Ishikawa (cell line): Measurements from ENCODE around the gene GARNL3.

ENCODE experiments used
- CEBPB ChIP-seq: IDR thresholded peaks from 2 replicates; pipeline ENCODE4 v1.6.1; 2012
- CREB1 ChIP-seq: IDR thresholded peaks from 2 replicates; pipeline ENCODE4 v1.6.1; 2012; ENCODE audit warnings: low read depth
- EP300 ChIP-seq: IDR thresholded peaks from 2 replicates; pipeline ENCODE4 v1.6.1; 2012; ENCODE audit warnings: borderline replicate concordance
- FOXM1 ChIP-seq: IDR thresholded peaks from 2 replicates; pipeline ENCODE4 v1.6.1; 2012; ENCODE audit warnings: low read depth, borderline replicate concordance
- NFIC ChIP-seq: IDR thresholded peaks from 2 replicates; pipeline ENCODE4 v1.6.1; 2012
- REST ChIP-seq: IDR thresholded peaks from 2 replicates; pipeline ENCODE4 v1.6.1; 2012; ENCODE audit warnings: low read depth, mild to moderate bottlenecking
- TCF12 ChIP-seq: IDR thresholded peaks from 2 replicates; pipeline ENCODE4 v1.6.1; 2012; ENCODE audit warnings: low read depth
- TEAD4 ChIP-seq: IDR thresholded peaks from 2 replicates; pipeline ENCODE4 v1.6.1; 2012
- USF1 ChIP-seq: IDR thresholded peaks from 2 replicates; pipeline ENCODE4 v1.6.1; 2012
- YY1 ChIP-seq: IDR thresholded peaks from 2 replicates; pipeline ENCODE4 v1.6.1; 2012; ENCODE audit warnings: low read depth
- ZBTB7A ChIP-seq: IDR thresholded peaks from 2 replicates; pipeline ENCODE4 v1.6.1; 2012; ENCODE audit warnings: low read depth

GRCh38 chr9:127237801-127238200, 26.8 kb upstream of the GARNL3 start:
- TF ChIP-seq FOXM1 (no peak), TCF12 (no peak), USF1 (no peak), NFIC (no peak), CREB1 (no peak), TEAD4 (no peak), ZBTB7A (no peak), EP300 (no peak), REST (no peak), CEBPB (no peak), YY1 (no peak)
